Breast epithelium (tissue), 3 donors: ENCODE data around the gene CXCR1.

Experiments
- POLR2A ChIP-seq: fragments of 450-650 bp; IDR thresholded peaks from one replicate; pipeline ENCODE4 v1.6.1; 2016; ENCODE audit warnings: antibody characterized with exemption, mild to moderate bottlenecking, moderate library complexity
- POLR2AphosphoS5 ChIP-seq, 3 donors: sonication (generic); formaldehyde crosslinking; IDR thresholded peaks; one replicate each; pipeline ENCODE4 v1.6.1; 2017; ENCODE audit warnings: antibody characterized with exemption in 3 of 3
- TF ChIP-seq, protein P1 (sequence below), 3 donors: fragments of 450-650 bp; IDR thresholded peaks; one replicate each; pipeline ENCODE4 v1.5.1; 2016 to 2017; ENCODE audit warnings: antibody characterized with exemption in 3 of 3, mild to moderate bottlenecking in 3 of 3, moderate library complexity in 3 of 3

DNA sequence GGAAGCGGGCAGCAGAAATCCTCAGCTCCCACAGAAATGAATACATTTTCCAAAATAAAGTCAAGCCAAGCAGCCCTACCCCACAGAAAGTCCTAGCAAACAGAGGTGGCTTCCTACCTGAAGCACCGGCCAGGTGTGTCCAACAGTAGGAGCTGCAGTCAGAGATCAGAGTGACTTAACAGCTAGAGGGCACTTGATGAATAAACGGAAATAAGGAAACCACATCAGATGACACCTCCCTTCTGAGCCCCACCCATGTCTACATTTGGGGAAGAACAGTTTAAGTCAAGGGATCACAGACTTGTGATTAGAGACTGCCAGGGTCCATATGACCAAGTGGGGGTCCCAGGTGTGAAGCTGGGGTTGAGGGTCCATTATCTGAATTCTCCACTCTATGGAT is at the start of gene CXCR1:
- TF ChIP-seq, protein P1, sequence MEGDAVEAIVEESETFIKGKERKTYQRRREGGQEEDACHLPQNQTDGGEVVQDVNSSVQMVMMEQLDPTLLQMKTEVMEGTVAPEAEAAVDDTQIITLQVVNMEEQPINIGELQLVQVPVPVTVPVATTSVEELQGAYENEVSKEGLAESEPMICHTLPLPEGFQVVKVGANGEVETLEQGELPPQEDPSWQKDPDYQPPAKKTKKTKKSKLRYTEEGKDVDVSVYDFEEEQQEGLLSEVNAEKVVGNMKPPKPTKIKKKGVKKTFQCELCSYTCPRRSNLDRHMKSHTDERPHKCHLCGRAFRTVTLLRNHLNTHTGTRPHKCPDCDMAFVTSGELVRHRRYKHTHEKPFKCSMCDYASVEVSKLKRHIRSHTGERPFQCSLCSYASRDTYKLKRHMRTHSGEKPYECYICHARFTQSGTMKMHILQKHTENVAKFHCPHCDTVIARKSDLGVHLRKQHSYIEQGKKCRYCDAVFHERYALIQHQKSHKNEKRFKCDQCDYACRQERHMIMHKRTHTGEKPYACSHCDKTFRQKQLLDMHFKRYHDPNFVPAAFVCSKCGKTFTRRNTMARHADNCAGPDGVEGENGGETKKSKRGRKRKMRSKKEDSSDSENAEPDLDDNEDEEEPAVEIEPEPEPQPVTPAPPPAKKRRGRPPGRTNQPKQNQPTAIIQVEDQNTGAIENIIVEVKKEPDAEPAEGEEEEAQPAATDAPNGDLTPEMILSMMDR (IDR thresholded peaks at IDR 0.05): no peak
- TF ChIP-seq POLR2A (no peak), POLR2AphosphoS5 (IDR thresholded peaks at IDR 0.05) (no peak)
